ENCODE data around the gene CCDC88C.

Gene CCDC88C

GRCh38 chr14:91305650-91306431 lies 111.8 kb downstream of the CCDC88C start:
- no peak for DNase-seq (ENCODE audit: low spot score)

- no peak for DNase-seq (ENCODE audit: low spot score)
Observed at GRCh38 chr14:91303924-91304229, 113.7 kb downstream of the CCDC88C start.

GRCh38 chr14:91303091-91303923 lies 114.3 kb downstream of the CCDC88C start:
- DNase-seq (ENCODE audit: low spot score), result peak; percentile 76

- no peak for DNase-seq (ENCODE audit: low spot score)
Observed at GRCh38 chr14:91302391-91302790, 115.2 kb downstream of the CCDC88C start.

GRCh38 chr14:91300957-91301356 lies 116.7 kb downstream of the CCDC88C start:
- no peak for DNase-seq (ENCODE audit: low spot score)

GRCh38 chr14:91300283-91300895 lies 117.2 kb downstream of the CCDC88C start:
- DNase-seq (ENCODE audit: low spot score), result no peak

GRCh38 chr14:91299121-91300115 lies 118.2 kb downstream of the CCDC88C start:
- DNase-seq (ENCODE audit: low spot score), result no peak

GRCh38 chr14:91298576-91298975 lies 119.0 kb downstream of the CCDC88C start:
- DNase-seq (ENCODE audit: low spot score), result no peak

- no peak for DNase-seq (ENCODE audit: low spot score)
Observed at GRCh38 chr14:91297081-91297711, 120.4 kb downstream of the CCDC88C start.

GRCh38 chr14:91295851-91296796 lies 121.5 kb downstream of the CCDC88C start:
- no peak for DNase-seq (ENCODE audit: low spot score)

- no peak for DNase-seq (ENCODE audit: low spot score)
Observed at GRCh38 chr14:91295276-91295845, 122.3 kb downstream of the CCDC88C start.

GRCh38 chr14:91294153-91294552 lies 123.5 kb downstream of the CCDC88C start:
- no peak for DNase-seq (ENCODE audit: low spot score)

- DNase-seq (ENCODE audit: low spot score), result no peak
Observed at GRCh38 chr14:91293281-91293680, 124.3 kb downstream of the CCDC88C start.

GRCh38 chr14:91292491-91292890 lies 125.1 kb downstream of the CCDC88C start:
- DNase-seq (ENCODE audit: low spot score), result no peak

- no peak for DNase-seq (ENCODE audit: low spot score)
Observed at GRCh38 chr14:91291786-91292405, 125.7 kb downstream of the CCDC88C start.

- no peak for DNase-seq (ENCODE audit: low spot score)
Observed at GRCh38 chr14:91290986-91291385, 126.6 kb downstream of the CCDC88C start.

GRCh38 chr14:91289464-91289863 lies 128.2 kb downstream of the CCDC88C start:
- DNase-seq (ENCODE audit: low spot score), result no peak

- DNase-seq (ENCODE audit: low spot score), result no peak
Observed at GRCh38 chr14:91288876-91289275, 128.7 kb downstream of the CCDC88C start.

- DNase-seq (ENCODE audit: low spot score), result peak; percentile 80
Observed at GRCh38 chr14:91286530-91286937, 131.1 kb downstream of the CCDC88C start.
